GM23338 (cell line): Measurements from ENCODE around the gene LEKR1.

Source experiments
- CREB1 ChIP-seq: fragments of 250-450 bp; sonication (Bioruptor Pico); IDR thresholded peaks from 2 replicates; pipeline ENCODE4 v1.5.0; 2020; ENCODE audit warnings: low read depth, mild to moderate bottlenecking, moderate library complexity
- CTCF ChIP-seq, 2 experiments: fragments of 200-600 bp in 1 of 2; sonication (generic) in 1 of 2; conservative IDR thresholded peaks; 2 replicates each; pipeline versions ENCODE4 v1.5.1 to v1.6.1; 2016 to 2017; ENCODE audit warnings: antibody characterized with exemption in 2 of 2, low read depth in 2 of 2, mild to moderate bottlenecking in 2 of 2, moderate library complexity in 1 of 2
- ETS1 ChIP-seq: IDR thresholded peaks from 2 replicates; pipeline ENCODE4 v1.6.1; 2016; ENCODE audit warnings: antibody characterized with exemption
- EZH2 ChIP-seq: fragments of 200-600 bp; sonication (generic); IDR thresholded peaks from one replicate; pipeline ENCODE4 v1.8.0; 2017; ENCODE audit warnings: antibody characterized with exemption, mild to moderate bottlenecking, low read depth; ENCODE audit not compliant: unreplicated experiment
- EZH2phosphoT487 ChIP-seq: fragments of 200-600 bp; sonication (generic); IDR thresholded peaks from one replicate; pipeline ENCODE4 v1.8.1; 2018; ENCODE audit warnings: antibody characterized with exemption; ENCODE audit not compliant: unreplicated experiment
- JUNB ChIP-seq: IDR thresholded peaks from one replicate; pipeline ENCODE4 v1.6.1; 2016; ENCODE audit warnings: antibody characterized with exemption; ENCODE audit not compliant: unreplicated experiment
- NANOG ChIP-seq: IDR thresholded peaks from 2 replicates; pipeline ENCODE4 v1.6.1; 2016; ENCODE audit warnings: antibody characterized with exemption, borderline replicate concordance
- POLR2AphosphoS5 ChIP-seq: IDR thresholded peaks from 2 replicates; pipeline ENCODE4 v1.6.1; 2016; ENCODE audit warnings: antibody characterized with exemption, low read depth
- REST ChIP-seq: IDR thresholded peaks from one replicate; pipeline ENCODE4 v1.6.1; 2018; ENCODE audit warnings: antibody characterized with exemption; ENCODE audit not compliant: unreplicated experiment
- ZNF114 ChIP-seq: fragments of 250-450 bp; sonication (Bioruptor Pico); IDR thresholded peaks from 2 replicates; pipeline ENCODE4 v1.5.0; 2020; ENCODE audit warnings: mild to moderate bottlenecking, moderate library complexity

GRCh38 chr3:156899951-156900350, 73.8 kb downstream of the LEKR1 start:
- TF ChIP-seq CTCF (conservative IDR thresholded peaks at IDR 0.05; ENCODE audit: low read depth in 2 of 2) (no peak), POLR2AphosphoS5 (no peak), EZH2phosphoT487 (no peak), REST (no peak), JUNB (no peak), EZH2 (no peak), ZNF114 (CRISPR knock-in tag) (no peak), ETS1 (no peak), CREB1 (CRISPR knock-in tag) (no peak), NANOG (no peak)
